ENCODE results near the gene TMEM134.

Gene TMEM134

DNA sequence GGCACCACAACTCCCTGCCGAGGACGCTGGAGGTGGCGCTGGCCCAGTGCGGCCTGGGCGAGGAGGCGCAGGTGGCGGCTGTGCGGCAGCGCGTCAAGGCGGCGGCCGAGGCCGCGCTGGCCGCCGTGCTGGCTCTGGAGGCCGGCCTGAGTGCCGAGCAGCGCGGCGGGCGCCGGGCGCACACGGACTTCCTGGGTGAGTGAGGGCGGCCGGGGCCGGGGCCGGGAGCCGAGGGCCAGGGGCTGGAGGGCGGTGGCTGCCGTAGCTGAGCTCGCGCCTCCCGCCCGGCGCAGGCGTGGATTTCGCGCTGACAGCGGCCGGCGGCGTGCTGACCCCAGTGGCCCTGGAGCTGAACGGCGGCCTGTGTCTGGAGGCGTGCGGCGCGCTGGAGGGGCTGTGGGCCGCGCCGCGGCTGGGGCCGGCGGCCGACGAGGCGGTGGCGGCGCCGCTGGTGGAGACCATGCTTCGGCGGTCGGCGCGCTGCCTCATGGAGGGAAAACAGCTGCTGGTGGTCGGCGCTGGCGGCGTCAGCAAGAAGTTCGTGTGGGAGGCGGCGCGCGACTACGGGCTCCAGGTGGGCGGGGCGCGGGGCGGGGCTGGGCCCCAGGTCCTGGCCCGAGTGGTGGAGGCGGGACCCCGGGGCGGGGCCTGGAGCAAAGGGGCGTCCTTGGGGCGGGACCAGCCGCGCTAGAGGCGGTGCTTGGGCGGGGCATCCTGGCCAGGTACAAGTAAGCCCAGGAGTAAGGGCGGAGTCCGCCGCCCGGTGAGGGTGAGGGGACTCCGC, 48.2 kb downstream of the TMEM134 start:
- DNase-seq: peak; percentile 97

DNA sequence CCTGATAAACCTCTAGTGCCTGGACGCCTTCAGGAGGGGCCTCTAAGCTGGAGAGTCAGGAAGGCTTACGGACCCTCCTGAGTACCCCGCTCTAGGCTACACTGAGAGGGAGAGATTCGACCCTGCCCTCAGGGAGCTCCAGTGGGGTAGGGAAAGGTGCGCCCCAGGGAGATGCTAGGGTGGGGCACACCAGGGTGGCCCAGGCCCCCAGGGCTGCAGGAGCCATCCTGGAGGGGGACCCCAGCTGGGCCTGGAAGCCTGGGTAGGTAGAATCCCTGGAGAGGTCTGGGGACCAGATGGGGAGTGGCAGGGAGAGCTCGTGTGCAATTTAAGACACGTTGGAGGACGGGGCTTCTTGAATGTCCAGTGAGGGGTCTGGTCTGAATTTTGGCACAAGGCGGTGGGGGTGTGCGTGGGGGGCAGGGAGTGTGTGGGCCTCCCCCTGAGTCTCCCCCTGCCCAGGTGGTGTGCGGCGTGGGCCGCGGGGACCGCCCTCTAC, 48.9 kb downstream of the TMEM134 start:
- DNase-seq: no peak

DNA sequence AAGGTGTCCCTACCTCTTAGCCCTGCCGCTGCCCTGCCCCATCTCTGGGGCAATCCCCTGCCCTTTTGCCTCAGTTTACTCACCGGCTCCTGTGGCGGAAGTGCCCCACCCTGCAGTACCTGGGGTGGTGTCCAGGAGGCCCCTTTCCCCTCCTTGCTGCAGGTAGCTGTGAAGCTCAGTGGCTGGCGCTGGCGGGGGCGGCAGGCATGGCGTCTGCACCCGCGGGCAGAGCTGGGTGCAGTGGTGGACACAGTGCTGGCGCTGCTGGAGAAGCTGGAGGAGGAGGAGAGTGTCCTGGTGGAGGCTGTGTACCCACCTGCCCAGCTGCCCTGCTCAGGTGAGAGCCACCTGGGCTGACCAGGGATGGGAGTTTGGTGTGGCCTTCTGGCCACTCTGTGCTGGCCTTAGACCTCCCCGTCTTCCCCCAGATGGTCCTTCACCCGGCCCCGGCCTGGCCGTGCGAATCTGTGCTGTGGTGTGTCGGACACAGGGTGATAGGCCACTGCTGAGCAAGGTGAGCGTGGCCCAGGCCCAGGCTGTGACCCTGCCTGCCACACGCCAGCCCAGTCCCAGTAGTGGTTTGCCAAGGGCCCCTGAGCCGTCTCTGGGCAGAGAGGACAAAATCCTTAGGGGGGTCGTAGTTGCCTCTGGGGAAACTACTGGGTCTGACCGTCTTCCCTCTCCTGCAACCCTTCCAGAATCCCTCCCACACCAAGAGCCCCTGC, 49.6 kb downstream of the TMEM134 start:
- no peak for DNase-seq

DNA sequence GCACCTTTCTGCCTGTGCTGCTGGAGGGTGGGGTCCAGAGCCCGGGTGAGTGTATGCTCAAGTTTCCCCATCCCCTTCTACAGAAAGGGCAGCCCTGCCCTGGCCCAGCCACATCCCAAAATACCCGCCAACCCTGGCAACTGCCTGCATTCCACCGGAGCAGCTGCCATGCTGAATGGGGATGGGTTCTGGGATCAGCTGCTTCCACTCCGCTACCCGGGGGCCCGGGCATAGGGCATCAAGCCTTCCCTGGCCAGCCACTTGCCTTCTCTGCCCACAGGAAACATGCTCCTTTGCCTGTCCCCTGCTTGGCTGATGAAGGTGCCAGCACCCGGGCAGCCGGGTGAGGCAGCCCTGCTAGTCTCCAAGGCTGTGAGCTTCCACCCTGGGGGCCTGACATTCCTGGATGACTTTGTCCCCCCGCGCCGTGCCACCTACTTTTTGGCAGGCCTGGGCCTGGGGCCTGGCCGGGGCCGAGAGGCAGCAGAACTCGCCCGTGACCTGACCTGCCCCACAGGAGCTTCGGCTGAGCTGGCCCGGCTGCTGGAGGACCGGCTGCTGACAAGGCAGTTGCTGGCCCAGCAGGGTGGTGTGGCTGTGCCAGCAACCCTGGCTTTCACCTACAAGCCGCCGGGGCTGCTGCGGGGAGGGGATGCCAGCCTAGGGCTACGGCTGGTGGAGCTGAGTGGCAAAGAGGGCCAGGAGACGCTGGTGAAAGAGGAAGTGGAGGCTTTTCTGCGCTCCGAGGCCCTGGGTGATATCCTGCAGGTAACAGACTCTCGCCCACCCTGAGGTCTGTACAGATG, 50.4 kb downstream of the TMEM134 start:
- peak; percentile 83 for DNase-seq

DNA sequence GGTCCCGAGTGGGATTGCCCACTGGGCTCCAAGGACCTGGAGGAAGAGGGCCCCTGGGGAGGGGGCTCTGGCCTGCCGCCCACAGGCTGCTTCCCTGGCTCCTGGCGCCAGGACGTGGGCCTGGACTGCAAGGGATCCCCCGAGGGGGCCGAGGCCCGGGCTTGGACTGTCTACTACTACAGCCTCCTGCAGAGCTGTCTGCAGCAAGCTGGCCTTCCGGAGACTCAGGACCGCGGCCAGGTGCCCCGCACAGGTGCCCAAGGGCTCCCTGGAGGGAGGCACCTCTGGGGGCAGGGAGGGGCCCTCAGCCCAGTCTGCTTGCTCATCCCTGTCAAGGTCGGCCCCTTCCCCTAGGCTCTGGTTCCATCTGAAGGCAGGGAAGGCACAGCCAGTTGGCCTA, 51.6 kb downstream of the TMEM134 start:
- no peak for DNase-seq

DNA sequence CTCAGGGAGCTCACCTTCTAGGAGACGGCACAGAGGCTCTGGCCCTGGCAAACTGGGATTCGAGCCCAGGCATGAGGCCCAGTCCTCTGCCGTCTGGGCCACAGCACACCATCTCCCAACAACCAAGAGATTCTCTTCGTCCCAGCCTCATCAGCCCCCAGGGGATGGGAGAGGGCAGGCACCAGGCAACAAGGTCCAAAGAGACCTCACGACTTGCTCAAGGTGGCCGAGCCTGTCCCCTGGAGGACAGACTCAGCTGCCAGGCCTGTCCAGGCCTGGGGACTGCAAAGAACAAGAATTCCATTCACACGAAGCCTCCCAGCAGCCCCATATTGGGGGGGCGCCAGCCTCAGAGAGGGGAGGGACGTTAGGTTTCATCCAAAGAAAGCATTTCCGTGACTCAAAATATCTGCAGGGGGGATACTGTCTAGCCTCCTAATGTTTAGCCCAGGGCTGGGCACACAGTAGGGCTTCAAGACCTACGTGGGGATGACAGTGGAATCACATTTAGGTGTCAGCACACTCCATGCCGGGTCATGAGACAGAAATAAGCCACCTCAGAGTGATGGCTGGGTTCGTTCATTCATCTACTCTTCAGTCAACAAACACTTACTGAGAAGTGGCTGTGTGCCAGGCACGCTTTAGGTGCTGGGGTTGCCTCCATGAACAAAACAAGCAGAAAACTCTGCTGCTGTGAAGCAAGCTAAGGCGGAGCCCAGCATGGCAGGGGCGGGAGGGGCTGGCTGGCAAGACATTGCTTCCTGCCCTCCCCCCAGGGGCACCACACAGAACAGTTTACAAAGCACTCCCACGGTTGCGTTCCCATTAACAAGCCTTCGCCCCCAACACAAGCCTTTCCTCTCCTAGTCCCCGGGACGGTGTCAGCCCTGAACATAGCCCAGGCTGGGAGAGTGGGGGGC, 52.4 kb downstream of the TMEM134 start:
- DNase-seq: peak; percentile 60

DNA sequence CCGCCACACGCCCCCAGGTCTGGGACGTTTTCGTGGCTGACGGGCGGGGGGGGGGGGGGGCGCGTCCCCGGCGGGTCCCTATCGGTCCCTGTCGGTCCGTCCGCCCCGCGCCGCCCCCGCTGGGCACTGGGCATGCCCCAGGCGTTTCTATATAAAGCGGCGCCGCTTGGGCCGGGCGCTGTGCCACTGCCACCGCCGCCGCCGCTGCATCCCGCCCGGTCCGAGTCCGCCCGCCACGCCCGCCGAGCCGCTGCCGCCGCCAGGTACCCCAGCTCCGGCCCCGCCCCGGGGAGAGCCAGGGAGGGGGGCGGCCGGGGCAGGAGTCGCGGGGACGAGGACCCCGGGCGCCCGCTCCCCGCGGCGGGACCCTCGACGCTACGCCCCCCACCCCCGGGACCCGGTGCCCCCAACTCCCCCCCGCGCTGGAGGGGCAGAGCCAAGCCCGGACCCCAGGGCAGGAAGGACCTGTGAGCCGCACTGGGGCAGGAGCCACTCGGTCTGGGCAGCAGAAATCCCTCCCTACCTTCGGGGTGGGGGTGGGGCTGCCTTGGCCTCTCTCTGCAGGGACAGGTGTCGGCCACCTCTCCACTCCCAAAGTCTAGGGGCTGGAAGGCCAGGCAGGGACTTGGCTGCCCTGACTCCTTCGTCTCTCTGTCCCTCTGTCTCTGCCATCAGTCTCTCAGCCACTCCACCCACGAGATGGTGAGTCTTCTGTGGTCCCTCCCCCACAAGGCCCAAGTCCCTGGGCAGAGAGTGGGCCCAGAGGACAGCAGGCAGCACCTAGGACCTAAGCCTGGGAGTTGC, 53.3 kb downstream of the TMEM134 start, which contains the start of gene CARNS1:
Gene CARNS1 (plus strand): TSS at position 178 of the 804 bp plus-strand sequence. CDS start 522 bp downstream, at position 700.
- DNase-seq: no peak

DNA sequence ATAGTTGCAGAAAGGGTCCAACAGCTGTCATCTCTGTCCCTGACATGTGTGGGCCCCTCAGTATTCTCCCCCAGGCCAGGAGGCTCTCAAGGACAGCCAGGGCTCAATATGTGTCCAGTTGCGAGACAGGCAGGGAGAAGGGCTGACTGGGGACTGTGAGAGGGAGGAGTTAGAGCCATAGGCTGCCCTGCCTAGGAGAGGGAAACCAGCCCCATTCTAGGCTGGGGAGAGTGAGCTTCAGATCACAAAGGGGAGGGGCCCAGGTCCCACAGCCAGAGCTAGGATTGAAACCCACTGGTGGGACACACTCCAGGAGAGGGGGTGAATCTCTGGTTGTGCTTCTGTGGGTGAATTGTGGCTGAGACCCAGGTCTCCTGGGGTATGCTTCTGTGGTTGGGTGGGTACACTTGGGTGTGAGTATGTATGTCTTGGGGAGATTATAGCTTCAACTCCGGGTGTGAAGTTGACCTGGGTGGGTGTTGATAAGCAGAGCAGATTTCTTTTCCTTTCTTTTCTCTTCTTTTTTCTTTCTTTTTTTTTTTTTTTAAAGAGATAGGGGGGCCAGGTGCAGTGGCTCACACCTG, 55.7 kb downstream of the TMEM134 start:
- no peak for DNase-seq

DNA sequence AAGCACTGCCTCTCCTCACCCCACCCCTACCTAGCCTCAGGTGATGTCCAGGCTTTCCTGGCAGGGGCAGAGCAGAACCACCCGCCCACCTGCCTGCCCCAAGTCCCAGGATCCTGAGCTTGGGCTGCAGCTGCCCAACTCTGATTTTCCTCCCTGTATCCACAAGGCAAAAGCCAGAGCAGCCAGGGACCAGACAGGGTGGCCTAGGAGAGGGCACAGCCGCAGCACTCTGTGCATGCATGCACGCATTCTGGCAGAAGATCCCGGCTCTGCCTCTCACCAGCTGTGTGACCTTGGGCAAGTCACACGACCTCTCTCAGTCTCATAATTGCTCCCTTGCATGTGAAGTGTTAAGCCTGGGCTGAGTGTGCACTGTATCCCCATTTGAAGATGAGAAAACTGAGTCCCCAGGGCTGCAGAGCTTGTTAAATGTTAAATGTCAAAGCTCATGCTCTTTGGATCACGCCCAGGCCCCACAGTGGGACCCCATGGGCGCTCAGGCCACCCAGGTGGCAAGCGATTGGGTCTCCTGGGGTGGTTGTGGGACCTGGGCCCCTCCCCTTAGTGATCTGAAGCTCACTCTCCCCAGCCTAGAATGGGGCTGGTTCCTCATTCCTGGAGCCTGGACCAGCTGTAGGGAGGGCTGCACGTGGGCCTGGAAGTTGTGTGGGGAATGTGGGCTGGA, 56.4 kb downstream of the TMEM134 start:
- no peak for DNase-seq

DNA sequence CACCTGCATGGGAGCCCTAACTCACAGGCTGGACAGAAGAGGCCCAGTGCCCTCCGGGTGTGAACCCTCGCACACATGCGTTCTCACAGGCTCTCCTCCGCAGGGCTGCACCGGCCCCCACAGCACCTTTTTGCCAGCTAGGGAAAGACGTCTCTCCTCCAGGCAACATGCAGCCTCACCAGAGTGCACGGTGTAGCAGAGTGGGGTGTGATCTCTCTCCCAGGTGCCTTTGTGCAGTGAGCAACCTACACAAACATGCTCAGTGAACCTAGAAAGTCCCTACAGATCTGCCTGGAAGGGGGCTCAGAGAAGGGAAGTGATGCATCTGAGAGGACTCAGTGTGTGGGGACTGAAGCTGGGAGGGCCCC, 57.3 kb downstream of the TMEM134 start:
- no peak for DNase-seq
